Neural crest cell (in vitro differentiated cells): ENCODE results near the gene TCEAL6. TPM values are rescaled to one million over a fixed set of nuclear protein-coding genes. Genes with fewer than 3 reads are reported as not detected.

Experiments used
- DNase-seq: peaks from one replicate; pipeline ENCODE4 v3.0.0; 2021; ENCODE audit warnings: low read depth, mixed read lengths, low spot score
- H3K27ac Mint-ChIP-seq: one replicate; pipeline ENCODE4 v1.8.0; 2021; ENCODE audit warnings: mild to moderate bottlenecking, mixed read lengths; ENCODE audit not compliant: unreplicated experiment
- H3K27me3 Mint-ChIP-seq: 2 replicates; pipeline ENCODE4 v1.8.0; 2021; ENCODE audit warnings: low read depth, mild to moderate bottlenecking, mixed read lengths
- H3K36me3 Mint-ChIP-seq: 2 replicates; pipeline ENCODE4 v1.8.0; 2021; ENCODE audit warnings: low read depth, mild to moderate bottlenecking, mixed read lengths
- H3K4me1 Mint-ChIP-seq: 2 replicates; pipeline ENCODE4 v1.8.0; 2021; ENCODE audit warnings: mixed read lengths
- H3K4me3 Mint-ChIP-seq: one replicate; pipeline ENCODE4 v1.8.0; 2021; ENCODE audit warnings: mild to moderate bottlenecking, mixed read lengths
- H3K9me3 Mint-ChIP-seq: 2 replicates; pipeline ENCODE4 v1.8.0; 2021; ENCODE audit warnings: mixed read lengths
- total RNA-seq: library from RNA; stranded (reverse); gene quantifications from 2 replicates; pipeline ENCODE4 v1.2.1, GENCODE V29; 2021
- TF ChIP-seq, protein P1 (sequence below): fragments of 200-600 bp; sonication (generic); conservative IDR thresholded peaks from 2 replicates; pipeline ENCODE4 v1.5.0; 2021; ENCODE audit warnings: antibody characterized with exemption, mild to moderate bottlenecking

Gene TCEAL6
- total RNA-seq, 1 donor from 2014 or later = not detected

DNA sequence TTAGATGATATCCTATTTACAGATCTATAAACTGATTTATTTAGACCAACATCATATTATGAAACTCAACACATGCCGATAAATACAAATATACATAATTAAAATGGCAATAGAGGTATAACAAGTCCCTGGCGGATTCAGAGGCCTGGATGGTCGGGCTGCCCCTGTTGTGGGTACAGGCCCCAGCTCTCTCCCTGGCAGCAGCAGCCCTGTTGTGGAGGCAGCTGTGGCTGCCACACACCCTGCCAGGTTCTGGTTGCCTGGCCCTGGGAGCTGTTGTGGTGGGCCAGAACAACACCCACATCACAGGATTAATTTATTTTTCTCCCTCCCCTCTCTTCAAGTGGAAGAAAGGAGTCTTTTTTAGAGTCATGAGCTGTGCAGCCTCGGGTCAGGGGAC lies 28.9 kb downstream of the TCEAL6 start:
- TF ChIP-seq, protein P1, sequence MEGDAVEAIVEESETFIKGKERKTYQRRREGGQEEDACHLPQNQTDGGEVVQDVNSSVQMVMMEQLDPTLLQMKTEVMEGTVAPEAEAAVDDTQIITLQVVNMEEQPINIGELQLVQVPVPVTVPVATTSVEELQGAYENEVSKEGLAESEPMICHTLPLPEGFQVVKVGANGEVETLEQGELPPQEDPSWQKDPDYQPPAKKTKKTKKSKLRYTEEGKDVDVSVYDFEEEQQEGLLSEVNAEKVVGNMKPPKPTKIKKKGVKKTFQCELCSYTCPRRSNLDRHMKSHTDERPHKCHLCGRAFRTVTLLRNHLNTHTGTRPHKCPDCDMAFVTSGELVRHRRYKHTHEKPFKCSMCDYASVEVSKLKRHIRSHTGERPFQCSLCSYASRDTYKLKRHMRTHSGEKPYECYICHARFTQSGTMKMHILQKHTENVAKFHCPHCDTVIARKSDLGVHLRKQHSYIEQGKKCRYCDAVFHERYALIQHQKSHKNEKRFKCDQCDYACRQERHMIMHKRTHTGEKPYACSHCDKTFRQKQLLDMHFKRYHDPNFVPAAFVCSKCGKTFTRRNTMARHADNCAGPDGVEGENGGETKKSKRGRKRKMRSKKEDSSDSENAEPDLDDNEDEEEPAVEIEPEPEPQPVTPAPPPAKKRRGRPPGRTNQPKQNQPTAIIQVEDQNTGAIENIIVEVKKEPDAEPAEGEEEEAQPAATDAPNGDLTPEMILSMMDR = no peak
- Mint-ChIP-seq H3K27ac (no peak overlapping the region), H3K9me3 (peaks cover 8% of the 10 kb centered on the region), H3K4me3 (no peak overlapping the region), H3K36me3 (no peaks in the 10 kb centered on the region), H3K4me1 (no peaks in the 10 kb centered on the region), H3K27me3 (no peaks in the 10 kb centered on the region)
- no peak for DNase-seq

Other genes with a start within 250 kb of the TCEAL6 start
- gene ZMAT1, start 210.5 kb downstream of the TCEAL6 start, total RNA-seq = 4.7 and 4.9 TPM in 2 replicates
- 4.4 and 5.0 TPM in 2 replicates for gene TCEAL2, start 16.8 kb downstream of the TCEAL6 start, total RNA-seq
- 3.1 and 3.8 TPM in 2 replicates for gene BEX5, start 13.5 kb upstream of the TCEAL6 start, total RNA-seq
- gene TCP11X1, start 72.8 kb upstream of the TCEAL6 start, total RNA-seq = not detected in 2 replicates
- not detected in 2 replicates for gene NXF2, start 104.7 kb upstream of the TCEAL6 start, total RNA-seq